Left lung (tissue), 10 donors: ENCODE measurements around the gene P2RX2. TPM values are rescaled to one million over a fixed set of nuclear protein-coding genes. Genes with fewer than 3 reads are reported as not detected.
A peak's percentile ranks its signal among the peaks of the same experiment; 100 is the strongest.

Source experiments
- ATAC-seq: fragments of 200-7000 bp; cut with Tn5 transposase; one replicate; pipeline ENCODE4 v1.9.1; 2020; ENCODE audit warnings: moderate library complexity
- DNase-seq, 4 donors: peaks; one replicate each; pipeline ENCODE4 v3.0.0-alpha.2; 2013 to 2020
- H3K27ac ChIP-seq, 2 donors: fragments of 200-600 bp; sonication (generic) in 1 of 2; one replicate each; pipeline versions ENCODE4 v1.5.0 to v1.8.0; 2020 to 2021
- H3K27me3 ChIP-seq, 2 donors: fragments of 200-600 bp; sonication (generic) in 1 of 2; one replicate each; pipeline versions ENCODE4 v1.5.0 to v1.8.0; 2020 to 2021
- H3K36me3 ChIP-seq, 2 donors: fragments of 200-600 bp; sonication (generic) in 1 of 2; one replicate each; pipeline versions ENCODE4 v1.5.0 to v1.8.0; 2020 to 2021
- H3K4me1 ChIP-seq, 2 donors: fragments of 200-600 bp; one replicate each; pipeline ENCODE4 v1.8.0; 2021
- H3K4me3 ChIP-seq, 2 donors: fragments of 200-600 bp; sonication (generic) in 1 of 2; one replicate each; pipeline versions ENCODE4 v1.5.0 to v1.8.0; 2020 to 2021; ENCODE audit warnings: mild to moderate bottlenecking in 1 of 2
- H3K9me3 ChIP-seq, 2 donors: fragments of 200-600 bp; sonication (generic) in 1 of 2; one replicate each; pipeline versions ENCODE4 v1.5.0 to v1.8.0; 2020 to 2021
- CTCF ChIP-seq, 2 donors: fragments of 200-600 bp; sonication (generic) in 1 of 2; IDR thresholded peaks; one replicate each; pipeline versions ENCODE4 v1.5.0 to v1.8.0; 2021; ENCODE audit warnings: antibody characterized with exemption in 2 of 2
- intact Hi-C, 2 donors: fragments of 100-400 bp; cut with DNase I; formaldehyde crosslinking; loops; one replicate each; pipeline versions ENCODE4 v1.11.2 to v1.14.2; 2022
- polyA plus RNA-seq, 6 donors: library from polyadenylated mRNA; unstranded; fragments of 120-200 nt; gene quantifications; one replicate each; pipeline ENCODE4 v1.2.1, GENCODE V29; 2013; ENCODE audit not compliant: insufficient read length in 6 of 6
- total RNA-seq, 2 donors: library from RNA; stranded (reverse); fragmentation: NEBNext Ultra II Directional; extraction: Animal tissue kit (Norgen Biotek cat#: 25700); gene quantifications; one replicate each; pipeline ENCODE4 v1.2.1, GENCODE V29; 2021
- donor health status: DM: no; HTN: yes; CAD: no.
- donor health status: DM: no; HTN: no; CAD: no.

The P2RX2 gene
- total and polyA plus RNA-seq, 8 donors = 4.2 to 10.9 (median 5.3) TPM; not detected in 2

GRCh38 chr12:132580701-132581292 lies 37.8 kb upstream of the P2RX2 start:
- H3K4me3 ChIP-seq = no peak overlapping the region
- DNase-seq (no peak), ATAC-seq (no peak)
- TF ChIP-seq CTCF (IDR thresholded peaks at IDR 0.05) = no peak
- peaks cover 0 to 37% of the 10 kb centered on the region in 2 donors for H3K36me3 ChIP-seq
- H3K27me3 ChIP-seq = no peaks in the 10 kb centered on the region
- H3K4me1 ChIP-seq = peaks cover 0 to 4% of the 10 kb centered on the region in 2 donors
- no peak overlapping the region for H3K27ac ChIP-seq
- intact Hi-C loops = no loop called here
- H3K9me3 ChIP-seq = no peaks in the 10 kb centered on the region

GRCh38 chr12:132581348-132582057 lies 37.1 kb upstream of the P2RX2 start:
- no peak overlapping the region for H3K27ac ChIP-seq
- intact Hi-C loops = no loop called here
- H3K27me3 ChIP-seq = no peaks in the 10 kb centered on the region
- ATAC-seq = no peak
- H3K4me1 ChIP-seq = peaks cover 0 to 4% of the 10 kb centered on the region in 2 donors
- no peak for DNase-seq
- no peak overlapping the region for H3K4me3 ChIP-seq
- no peak for TF ChIP-seq CTCF (IDR thresholded peaks at IDR 0.05)
- H3K36me3 ChIP-seq = peaks cover 0 to 30% of the 10 kb centered on the region in 2 donors
- no peaks in the 10 kb centered on the region for H3K9me3 ChIP-seq

GRCh38 chr12:132582058-132582420 lies 36.5 kb upstream of the P2RX2 start:
- no peak for TF ChIP-seq CTCF (IDR thresholded peaks at IDR 0.05)
- Histone ChIP-seq H3K4me1 (peaks cover 0 to 4% of the 10 kb centered on the region in 2 donors), H3K9me3 (no peaks in the 10 kb centered on the region), H3K27ac (no peak overlapping the region), H3K36me3 (peaks cover 0 to 25% of the 10 kb centered on the region in 2 donors), H3K27me3 (no peaks in the 10 kb centered on the region), H3K4me3 (no peak overlapping the region)
- no peak for DNase-seq
- peak; percentile 34 for ATAC-seq
- intact Hi-C loops = no loop called here

- no peaks in the 10 kb centered on the region for H3K27me3 ChIP-seq
- no peak for DNase-seq
- H3K36me3 ChIP-seq = peaks cover 0 to 17% of the 10 kb centered on the region in 2 donors
- peak overlapping the region; percentile 9 to 19 for H3K4me3 ChIP-seq
- no peak overlapping the region for H3K27ac ChIP-seq
- TF ChIP-seq CTCF (IDR thresholded peaks at IDR 0.05) = no peak
- no peak for ATAC-seq
- intact Hi-C loops = no loop called here
- no peaks in the 10 kb centered on the region for H3K9me3 ChIP-seq
- peaks cover 0 to 4% of the 10 kb centered on the region in 2 donors for H3K4me1 ChIP-seq
Measured at GRCh38 chr12:132582582-132583410, 35.8 kb upstream of the P2RX2 start.

GRCh38 chr12:132583411-132583710 lies 35.2 kb upstream of the P2RX2 start:
- TF ChIP-seq CTCF (IDR thresholded peaks at IDR 0.05) = no peak
- Histone ChIP-seq H3K27me3 (no peaks in the 10 kb centered on the region), H3K4me3 (no peak overlapping the region), H3K9me3 (no peaks in the 10 kb centered on the region), H3K36me3 (peaks cover 0 to 13% of the 10 kb centered on the region in 2 donors), H3K27ac (no peak overlapping the region), H3K4me1 (peaks cover 0 to 4% of the 10 kb centered on the region in 2 donors)
- intact Hi-C loops = no loop called here
- no peak for DNase-seq
- no peak for ATAC-seq
